DOHH2 (cell line): ENCODE measurements around the gene LBHD1.
A peak's percentile ranks its signal among the peaks of the same experiment; 100 is the strongest.

Source experiments
- H3F3A ChIP-seq: fragments of 200-600 bp; sonication (generic), shearing (Covaris generic); 2 replicates; pipeline ENCODE4 v1.6.0; 2016; ENCODE audit warnings: antibody characterized with exemption, mild to moderate bottlenecking; ENCODE audit not compliant: control insufficient read depth, insufficient read depth
- H3K27ac ChIP-seq: fragments of 200-600 bp; sonication (generic); 2 replicates; pipeline ENCODE4 v1.5.1; 2014; ENCODE audit warnings: low read depth, mild to moderate bottlenecking, low read length, moderate library complexity
- H3K27me3 ChIP-seq: fragments of 200-600 bp; sonication (generic); 2 replicates; pipeline ENCODE4 v1.6.1; 2014; ENCODE audit warnings: mild to moderate bottlenecking, low read length, mixed read lengths; ENCODE audit not compliant: control insufficient read depth
- H3K36me3 ChIP-seq: fragments of 200-600 bp; sonication (generic); 2 replicates; pipeline ENCODE4 v1.6.1; 2014; ENCODE audit warnings: mild to moderate bottlenecking, low read length, moderate library complexity, mixed read lengths; ENCODE audit not compliant: control insufficient read depth
- H3K4me1 ChIP-seq: fragments of 200-600 bp; sonication (generic); 2 replicates; pipeline ENCODE4 v1.6.1; 2014; ENCODE audit warnings: mild to moderate bottlenecking, low read length, mixed read lengths; ENCODE audit not compliant: control insufficient read depth
- H3K4me2 ChIP-seq: fragments of 200-600 bp; sonication (generic); 2 replicates; pipeline ENCODE4 v1.6.0; 2014; ENCODE audit warnings: mild to moderate bottlenecking, low read length, moderate library complexity
- H3K4me3 ChIP-seq: fragments of 200-600 bp; sonication (generic); 2 replicates; pipeline ENCODE4 v1.5.1; 2014; ENCODE audit warnings: mild to moderate bottlenecking, low read length, mixed read lengths
- H3K79me2 ChIP-seq: fragments of 200-600 bp; sonication (generic); 2 replicates; pipeline ENCODE4 v1.6.1; 2014; ENCODE audit warnings: mild to moderate bottlenecking, low read length, mixed read lengths; ENCODE audit not compliant: control insufficient read depth
- H3K9me2 ChIP-seq: fragments of 200-600 bp; sonication (generic); replicated peaks from 2 replicates; pipeline ENCODE4 v1.6.1; 2014; ENCODE audit warnings: mild to moderate bottlenecking, low read length, mixed read lengths; ENCODE audit not compliant: control insufficient read depth
- H3K9me3 ChIP-seq: fragments of 200-600 bp; sonication (generic); 2 replicates; pipeline ENCODE4 v1.6.1; 2014; ENCODE audit warnings: antibody characterized with exemption, low read length, mixed read lengths; ENCODE audit not compliant: control insufficient read depth, insufficient read depth
- H4K20me1 ChIP-seq: fragments of 200-600 bp; sonication (generic); 2 replicates; pipeline ENCODE4 v1.6.0; 2014; ENCODE audit warnings: low read depth, mild to moderate bottlenecking, antibody characterized with exemption, low read length, moderate library complexity; ENCODE audit not compliant: control insufficient read depth, insufficient read depth
- CTCF ChIP-seq: fragments of 200-600 bp; sonication (generic); IDR thresholded peaks from one replicate; pipeline ENCODE4 v1.5.1; 2014; ENCODE audit warnings: antibody characterized with exemption, mild to moderate bottlenecking, low read depth, low read length; ENCODE audit not compliant: poor library complexity, severe bottlenecking
- EZH2phosphoT487 ChIP-seq: fragments of 200-600 bp; sonication (generic); IDR thresholded peaks from 2 replicates; pipeline ENCODE4 v1.6.1; 2017; ENCODE audit warnings: borderline replicate concordance, mild to moderate bottlenecking, antibody characterized with exemption, low read length, moderate library complexity, mixed read lengths

LBHD1 gene

DNA sequence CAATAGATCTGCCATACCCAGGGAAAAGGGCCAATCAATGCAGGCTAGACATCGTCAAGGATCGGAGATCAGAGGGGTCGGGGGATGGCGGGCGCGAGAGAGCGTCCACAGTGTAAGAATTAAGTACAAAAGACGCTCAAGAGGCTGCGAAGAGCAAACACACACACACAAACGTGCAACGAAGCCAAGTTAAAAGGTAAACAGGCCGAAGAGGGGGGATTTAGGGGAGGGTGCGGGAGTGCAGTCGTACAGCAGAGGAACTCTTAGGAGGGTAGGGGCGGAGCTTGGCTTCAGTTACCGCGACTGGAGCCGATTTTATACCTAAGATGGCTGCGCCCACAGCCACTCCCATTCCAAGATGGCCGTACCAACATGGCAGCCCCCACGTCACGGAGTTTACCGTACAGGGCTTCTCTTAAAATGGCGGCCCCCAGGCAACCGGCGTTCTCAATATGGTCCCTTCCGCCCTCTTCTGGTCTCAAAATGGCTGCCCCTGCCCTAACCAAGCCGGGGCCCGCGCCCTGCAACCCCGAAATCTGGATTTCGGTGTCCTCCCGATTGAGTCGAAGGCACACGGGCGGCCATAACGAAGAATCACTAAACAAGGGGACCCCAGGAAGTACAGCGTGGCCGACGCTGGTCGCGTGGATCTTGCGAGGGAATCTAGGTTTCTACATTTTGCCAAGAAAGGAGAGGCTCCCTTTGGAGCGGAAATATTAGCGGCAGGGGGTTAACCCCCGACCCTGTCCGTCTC lies 37.4 kb upstream of the LBHD1 start:
- Histone ChIP-seq H3K27ac (peak overlapping the region; percentile 84), H3K36me3 (peaks cover 70% of the 10 kb centered on the region), H3K9me2 (no peaks in the 10 kb centered on the region), H3F3A (peaks cover 50% of the 10 kb centered on the region), H3K27me3 (no peaks in the 10 kb centered on the region), H4K20me1 (no peaks in the 10 kb centered on the region), H3K9me3 (no peaks in the 10 kb centered on the region), H3K4me1 (peaks cover 49% of the 10 kb centered on the region), H3K79me2 (peaks cover 18% of the 10 kb centered on the region), H3K4me2 (peak overlapping the region; percentile 99), H3K4me3 (peak overlapping the region; percentile 72)
- TF ChIP-seq EZH2phosphoT487 (no peak), CTCF (no peak)

GRCh38 chr11:62708793-62709192 lies 36.7 kb upstream of the LBHD1 start:
- peaks cover 64% of the 10 kb centered on the region for H3K36me3 ChIP-seq
- H3K27me3 ChIP-seq: no peaks in the 10 kb centered on the region
- peaks cover 49% of the 10 kb centered on the region for H3K4me1 ChIP-seq
- no peaks in the 10 kb centered on the region for H3K9me2 ChIP-seq
- no peaks in the 10 kb centered on the region for H3K9me3 ChIP-seq
- H3K79me2 ChIP-seq: peaks cover 18% of the 10 kb centered on the region
- no peaks in the 10 kb centered on the region for H4K20me1 ChIP-seq
- peak overlapping the region; percentile 99 for H3K4me2 ChIP-seq
- H3F3A ChIP-seq: peaks cover 46% of the 10 kb centered on the region
- H3K4me3 ChIP-seq: peak overlapping the region; percentile 72
- peak overlapping the region; percentile 84 for H3K27ac ChIP-seq
- TF ChIP-seq EZH2phosphoT487 (no peak), CTCF (no peak)

DNA sequence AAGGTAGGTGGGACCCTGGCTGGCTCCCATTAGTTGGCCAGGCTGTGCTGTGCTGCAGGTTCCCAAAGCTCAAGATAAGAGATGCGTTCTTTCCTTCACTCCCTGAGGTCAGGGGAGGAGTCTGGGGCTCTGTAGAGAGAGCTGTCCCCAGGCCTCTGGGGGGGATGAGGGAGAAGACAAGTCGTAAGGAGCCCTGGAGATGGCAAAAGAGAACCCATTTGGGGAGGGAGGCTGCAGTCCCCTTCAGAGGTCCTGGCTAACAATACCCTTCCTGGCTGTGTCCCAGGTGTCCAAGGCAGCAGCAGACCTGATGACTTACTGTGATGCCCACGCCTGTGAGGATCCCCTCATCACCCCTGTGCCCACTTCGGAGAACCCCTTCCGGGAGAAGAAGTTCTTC lies 36.3 kb upstream of the LBHD1 start:
- peaks cover 18% of the 10 kb centered on the region for H3K79me2 ChIP-seq
- H4K20me1 ChIP-seq: no peaks in the 10 kb centered on the region
- peak overlapping the region; percentile 84; the same call in 1 of the 2 replicates for H3K27ac ChIP-seq
- H3K36me3 ChIP-seq: peaks cover 60% of the 10 kb centered on the region
- peaks cover 49% of the 10 kb centered on the region for H3K4me1 ChIP-seq
- H3K4me2 ChIP-seq: peak overlapping the region; percentile 99
- no peaks in the 10 kb centered on the region for H3K9me3 ChIP-seq
- TF ChIP-seq CTCF: no peak
- TF ChIP-seq EZH2phosphoT487: no peak
- H3K9me2 ChIP-seq: no peaks in the 10 kb centered on the region
- peaks cover 42% of the 10 kb centered on the region for H3F3A ChIP-seq
- H3K27me3 ChIP-seq: no peaks in the 10 kb centered on the region
- H3K4me3 ChIP-seq: peak overlapping the region; percentile 72
